Sigmoid colon (tissue), 4 donors: ENCODE results near the gene ZFP69B.

Experiments
- EP300 ChIP-seq, 4 donors: sonication (generic); formaldehyde crosslinking; IDR thresholded peaks; one replicate each; pipeline ENCODE4 v1.6.1; 2017; ENCODE audit warnings: antibody characterized with exemption in 4 of 4
- POLR2A ChIP-seq, 2 donors: fragments of 450-650 bp; IDR thresholded peaks; one replicate each; pipeline ENCODE4 v1.6.1; 2016; ENCODE audit warnings: antibody characterized with exemption in 2 of 2, mild to moderate bottlenecking in 2 of 2, moderate library complexity in 2 of 2
- POLR2AphosphoS5 ChIP-seq, 4 donors: sonication (generic); formaldehyde crosslinking; IDR thresholded peaks; one replicate each; pipeline ENCODE4 v1.6.1; 2017; ENCODE audit warnings: antibody characterized with exemption in 4 of 4
- TF ChIP-seq, protein P1 (sequence below), 4 experiments: fragments of 450-650 bp in 3 of 4; fragments of 200-600 bp in 1 of 4; IDR thresholded peaks; one replicate each; pipeline ENCODE4 v1.5.1; 2016 to 2019; ENCODE audit warnings: antibody characterized with exemption in 4 of 4, mild to moderate bottlenecking in 3 of 4, moderate library complexity in 2 of 4

DNA sequence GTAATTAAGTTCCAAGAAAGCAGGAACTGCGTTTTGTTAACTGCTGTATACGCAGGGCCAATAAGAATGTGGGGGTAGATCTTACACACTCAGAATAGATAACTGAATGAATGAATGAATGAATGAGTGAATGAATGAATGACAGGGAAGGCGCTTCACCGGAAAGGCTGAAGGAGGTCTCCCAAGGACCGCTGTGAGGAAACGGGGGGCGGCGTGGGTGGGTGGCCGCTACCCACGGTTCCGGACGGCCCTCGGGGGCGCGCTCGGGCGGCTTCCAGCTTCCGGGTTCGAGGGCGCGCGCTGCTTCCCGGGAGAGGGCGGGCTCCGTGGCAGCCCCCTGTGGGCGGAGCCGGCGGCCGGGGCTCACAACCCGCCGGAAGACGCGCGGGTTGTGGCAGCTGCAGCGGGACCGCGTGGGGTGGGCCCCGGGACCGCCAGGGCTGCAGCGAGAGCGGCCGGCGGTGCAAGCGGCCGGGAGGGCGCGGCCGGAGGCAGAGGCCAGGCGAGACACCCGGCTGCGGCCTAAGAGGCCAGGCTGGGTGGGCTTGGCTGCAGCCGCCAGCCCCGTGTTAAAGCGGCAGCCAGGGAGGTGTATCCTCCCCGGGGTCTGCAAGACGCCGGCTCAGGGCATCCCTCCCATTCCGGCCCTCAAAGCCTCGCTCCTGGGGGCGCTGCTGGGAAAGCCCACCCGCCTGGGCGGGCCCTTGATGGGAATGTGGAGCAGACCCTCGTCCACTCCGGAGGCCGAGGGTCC, 26.8 kb downstream of the ZFP69B start, which contains the start of gene ZFP69:
- TF ChIP-seq POLR2A (IDR thresholded peaks at IDR 0.05), result no peak
- no peak for TF ChIP-seq EP300 (IDR thresholded peaks at IDR 0.05)
- TF ChIP-seq, protein P1, sequence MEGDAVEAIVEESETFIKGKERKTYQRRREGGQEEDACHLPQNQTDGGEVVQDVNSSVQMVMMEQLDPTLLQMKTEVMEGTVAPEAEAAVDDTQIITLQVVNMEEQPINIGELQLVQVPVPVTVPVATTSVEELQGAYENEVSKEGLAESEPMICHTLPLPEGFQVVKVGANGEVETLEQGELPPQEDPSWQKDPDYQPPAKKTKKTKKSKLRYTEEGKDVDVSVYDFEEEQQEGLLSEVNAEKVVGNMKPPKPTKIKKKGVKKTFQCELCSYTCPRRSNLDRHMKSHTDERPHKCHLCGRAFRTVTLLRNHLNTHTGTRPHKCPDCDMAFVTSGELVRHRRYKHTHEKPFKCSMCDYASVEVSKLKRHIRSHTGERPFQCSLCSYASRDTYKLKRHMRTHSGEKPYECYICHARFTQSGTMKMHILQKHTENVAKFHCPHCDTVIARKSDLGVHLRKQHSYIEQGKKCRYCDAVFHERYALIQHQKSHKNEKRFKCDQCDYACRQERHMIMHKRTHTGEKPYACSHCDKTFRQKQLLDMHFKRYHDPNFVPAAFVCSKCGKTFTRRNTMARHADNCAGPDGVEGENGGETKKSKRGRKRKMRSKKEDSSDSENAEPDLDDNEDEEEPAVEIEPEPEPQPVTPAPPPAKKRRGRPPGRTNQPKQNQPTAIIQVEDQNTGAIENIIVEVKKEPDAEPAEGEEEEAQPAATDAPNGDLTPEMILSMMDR (IDR thresholded peaks at IDR 0.05), result no peak
- peak in 3 of 4 donors; percentile 36 to 39 (median 38) for TF ChIP-seq POLR2AphosphoS5 (IDR thresholded peaks at IDR 0.05)
